RCC 7860 (cell line): ENCODE results near the gene PDAP1.
A peak's percentile ranks its signal among the peaks of the same experiment; 100 is the strongest.
"Not testable (repeated sequence)": the region's sequence is repeated elsewhere in the genome, so short reads cannot be mapped to it uniquely, and the experiment has no call there.

Experiments
- DNase-seq: peaks from one replicate; pipeline ENCODE4 v3.0.0-alpha.2; 2015; ENCODE audit warnings: low spot score
- FAIRE-seq: peaks from 2 replicates; lab custom pipeline; 2012; peaks lifted over from hg19 to GRCh38; lab: Jason Lieb, UNC

Gene PDAP1

DNA sequence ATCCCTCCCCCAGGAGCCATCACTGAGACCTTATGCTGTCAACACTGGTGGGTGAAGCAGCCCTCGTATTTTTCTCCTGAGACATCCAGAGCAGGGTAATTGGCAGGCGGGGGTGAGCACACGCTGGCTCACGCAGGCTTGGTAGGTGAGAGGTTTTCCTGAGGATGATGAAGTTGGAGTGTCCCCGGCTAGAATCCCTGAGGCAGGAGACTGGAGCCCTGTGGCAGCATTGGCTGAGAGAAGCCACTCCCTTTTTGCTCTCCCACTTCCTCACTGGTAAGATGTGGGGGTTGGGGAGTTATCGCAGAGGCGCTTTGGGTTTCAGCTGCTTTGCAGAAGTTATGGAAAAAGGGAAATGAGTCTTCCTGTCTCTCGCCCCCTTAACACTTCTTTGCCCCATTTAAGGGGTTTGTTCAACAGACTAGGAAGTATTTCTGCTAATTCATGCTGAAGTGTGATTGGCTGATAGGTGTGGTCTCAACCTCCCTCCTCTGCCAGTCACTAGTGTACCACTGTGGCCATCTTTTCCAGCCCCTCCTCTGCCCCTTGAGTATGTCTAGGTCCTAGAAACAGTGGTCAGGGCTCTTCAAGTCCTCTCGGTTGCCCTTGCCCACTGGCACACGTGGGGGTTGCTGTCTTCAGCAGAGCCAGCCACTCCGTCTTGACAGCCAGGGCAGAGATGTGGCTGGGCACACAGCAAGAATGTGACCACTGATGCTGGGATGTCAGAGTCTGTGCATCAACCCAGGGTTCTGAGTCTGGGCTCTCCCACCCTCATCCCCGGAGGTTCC is 28.2 kb downstream of the PDAP1 start:
- peak; percentile 61 for FAIRE-seq

DNA sequence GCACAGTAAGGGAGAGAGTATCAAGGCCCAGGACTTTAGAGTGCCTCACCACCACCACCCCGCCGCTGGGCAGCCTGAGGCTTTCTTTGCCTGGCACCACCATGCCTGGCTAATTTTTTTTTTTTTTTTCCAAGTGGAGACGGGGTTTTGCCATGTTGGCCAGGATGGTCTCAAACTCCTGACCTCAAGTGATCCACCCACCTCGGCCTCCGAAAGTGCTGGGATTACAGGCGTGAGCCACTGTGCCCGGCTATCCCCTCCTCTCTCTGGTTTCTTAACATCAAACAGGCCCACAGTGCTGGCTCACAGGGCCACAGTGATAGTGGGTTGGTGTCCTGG is 28.7 kb downstream of the PDAP1 start:
- DNase-seq, FAIRE-seq: not testable (repeated sequence)

More for the DNA sequence above, 28.2 kb downstream of the PDAP1 start:
- DNase-seq: peak; percentile 89

DNA sequence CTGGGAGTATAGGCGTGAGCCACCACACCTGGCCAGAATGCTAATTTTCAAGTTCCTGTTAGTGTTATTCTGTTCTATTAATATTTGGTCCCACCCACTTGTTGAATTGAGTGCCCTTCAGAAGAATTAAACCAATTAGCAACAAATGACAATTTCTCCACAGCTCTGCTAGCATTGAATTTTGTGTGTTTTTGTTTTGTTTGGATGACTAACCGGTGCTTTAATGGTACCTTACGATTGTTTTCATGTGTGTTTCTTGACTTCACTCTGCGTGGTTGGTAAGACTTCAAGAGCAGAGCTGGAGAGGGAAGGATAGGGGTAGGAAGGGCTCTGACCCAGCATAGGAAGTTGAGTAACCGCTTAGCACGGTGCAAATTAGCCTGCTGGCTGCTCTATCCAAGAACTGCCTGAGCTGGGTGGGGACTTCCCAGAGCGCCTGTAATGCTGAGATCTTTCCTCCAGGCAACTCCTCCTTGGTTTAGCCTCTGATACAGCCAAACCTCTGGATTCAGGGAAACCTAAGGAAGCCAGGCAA is 29.3 kb downstream of the PDAP1 start:
- FAIRE-seq: peak; percentile 75
- DNase-seq: peak; percentile 89

DNA sequence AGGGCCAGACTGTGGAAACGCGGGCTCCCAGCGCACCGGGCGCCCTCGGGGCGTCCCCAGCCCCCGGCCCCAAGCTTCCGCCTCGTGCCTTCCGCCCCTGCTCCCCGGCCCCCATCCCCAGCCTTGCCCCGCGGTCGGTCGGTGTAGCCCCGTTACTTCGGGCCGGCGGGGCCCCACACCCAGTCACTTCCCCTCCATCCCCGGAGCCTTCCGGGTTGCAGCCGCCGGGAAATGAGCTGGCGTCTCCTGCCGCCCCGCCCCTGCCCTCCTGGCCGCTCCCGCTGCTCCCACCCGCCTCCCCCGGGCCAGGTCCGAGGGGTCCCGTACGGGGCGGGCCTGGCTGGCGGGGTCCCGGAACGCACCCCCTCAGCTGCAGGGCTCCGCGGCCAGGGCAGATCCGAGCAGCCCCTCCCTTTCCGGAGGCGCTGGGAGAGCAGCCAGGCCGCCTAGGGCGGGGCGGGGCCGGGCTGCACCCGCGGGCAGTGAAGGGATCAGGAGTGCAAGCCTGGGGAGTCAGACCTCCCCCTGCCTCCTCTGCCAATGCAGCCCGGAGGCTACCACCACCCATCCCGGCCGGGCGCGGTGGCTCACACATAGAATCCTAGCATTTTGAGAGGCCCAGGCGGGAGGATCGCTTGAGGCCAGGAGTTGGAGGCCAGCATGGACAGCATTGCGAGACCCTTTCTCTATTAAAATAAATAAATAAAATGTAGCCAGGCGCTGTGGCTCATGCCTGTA is 33.2 kb downstream of the PDAP1 start:
- DNase-seq: peak; percentile 74
- no peak for FAIRE-seq

DNA sequence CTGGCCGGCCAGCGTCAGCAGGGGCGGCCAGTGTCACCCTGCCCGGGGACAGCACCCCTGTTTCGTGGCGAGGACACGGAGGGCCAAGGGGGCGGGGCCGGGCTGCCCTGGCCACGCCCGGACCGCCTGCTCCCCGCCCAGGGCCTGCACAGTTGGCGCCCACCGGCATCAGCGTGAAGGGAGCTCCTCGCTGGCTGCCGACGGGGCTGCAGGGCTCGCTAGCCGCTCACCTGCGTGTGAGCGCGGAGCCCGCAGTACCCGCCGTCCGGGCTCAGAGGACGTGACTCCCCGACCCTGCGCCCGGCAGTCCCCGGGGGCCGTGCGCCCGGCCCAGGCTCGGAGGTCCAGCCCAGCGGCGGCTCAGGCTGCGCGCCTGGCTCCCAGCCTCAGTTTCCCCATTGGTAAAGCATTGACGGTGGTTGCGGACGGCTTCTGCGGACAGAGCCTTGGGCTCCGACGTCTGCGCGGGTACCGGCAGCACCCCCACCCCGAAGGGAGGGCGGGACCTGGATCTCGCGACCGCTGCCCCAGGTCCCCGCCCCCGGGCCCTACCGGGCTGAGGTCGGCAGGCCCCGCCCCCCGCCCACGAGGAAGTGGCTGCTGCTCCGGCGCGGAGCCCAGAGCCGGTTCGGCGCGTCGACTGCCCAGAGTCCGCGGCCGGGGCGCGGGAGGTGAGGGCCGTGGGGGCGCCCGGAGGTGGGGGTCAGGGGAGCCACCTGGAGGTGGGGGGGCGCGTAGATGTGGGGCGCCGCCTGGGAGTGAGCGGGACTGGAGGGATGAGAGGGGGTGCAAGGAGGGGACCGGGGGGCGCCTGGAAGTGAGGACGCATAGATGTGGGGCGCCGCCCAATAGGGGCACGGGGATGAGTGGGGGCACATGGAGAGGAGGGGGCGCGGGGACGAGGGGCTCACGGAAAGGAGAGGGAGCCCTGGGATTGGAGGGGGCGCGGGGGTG is 34.0 kb downstream of the PDAP1 start, which contains the start of gene ARPC1B:
TSS of gene ARPC1B (plus strand) at position 620 of the 954 bp plus-strand sequence. CDS start 10,985 bp downstream, outside the sequence.
- DNase-seq: peak; percentile 71
- FAIRE-seq: no peak

DNA sequence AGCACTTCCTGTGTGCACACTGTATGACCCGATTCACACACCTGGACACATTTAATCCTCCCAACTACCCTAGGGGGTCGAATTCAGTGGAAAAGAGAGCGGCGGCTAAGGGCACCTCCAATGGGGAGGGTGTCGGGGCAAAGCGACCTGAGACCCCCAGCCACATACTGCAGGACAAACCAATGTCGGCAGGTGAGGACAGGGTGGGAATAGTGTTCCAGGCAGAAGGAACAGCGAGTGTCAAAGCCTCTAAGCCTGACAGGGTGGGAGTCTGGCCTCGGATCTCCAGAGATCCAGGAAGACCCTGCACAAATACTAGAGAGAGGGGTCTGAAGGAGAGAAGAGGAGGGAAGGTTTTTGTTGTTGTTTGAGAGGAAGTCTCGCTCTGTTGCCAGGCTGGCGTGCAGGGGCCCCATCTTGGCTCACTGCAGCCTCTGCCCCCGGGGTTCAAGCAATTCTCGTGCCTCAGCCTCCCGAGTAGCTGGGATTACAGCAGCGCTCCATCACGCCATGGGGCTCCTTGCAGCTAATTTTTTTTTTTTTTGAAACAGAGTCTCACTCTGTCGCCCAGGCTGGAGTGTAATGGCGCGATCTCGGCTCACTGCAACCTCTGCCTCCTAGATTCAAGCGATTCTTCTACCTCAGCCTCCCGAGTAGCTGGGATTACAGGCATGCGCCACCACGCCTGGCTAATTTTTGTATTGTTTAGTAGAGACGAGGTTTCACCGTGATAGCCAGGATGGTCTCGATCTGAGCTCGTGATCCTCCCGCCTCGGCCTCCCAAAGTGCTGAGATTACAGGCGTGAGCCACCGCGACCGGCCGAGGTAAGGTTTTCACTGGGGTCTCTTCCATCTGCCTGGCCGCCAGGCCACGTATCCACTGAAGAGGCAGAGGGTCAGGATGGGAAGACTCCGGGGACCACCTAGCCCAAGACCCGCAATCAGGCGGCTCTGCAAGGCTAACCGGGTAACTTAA is 35.0 kb downstream of the PDAP1 start:
- FAIRE-seq (no peak), DNase-seq (no peak)

DNA sequence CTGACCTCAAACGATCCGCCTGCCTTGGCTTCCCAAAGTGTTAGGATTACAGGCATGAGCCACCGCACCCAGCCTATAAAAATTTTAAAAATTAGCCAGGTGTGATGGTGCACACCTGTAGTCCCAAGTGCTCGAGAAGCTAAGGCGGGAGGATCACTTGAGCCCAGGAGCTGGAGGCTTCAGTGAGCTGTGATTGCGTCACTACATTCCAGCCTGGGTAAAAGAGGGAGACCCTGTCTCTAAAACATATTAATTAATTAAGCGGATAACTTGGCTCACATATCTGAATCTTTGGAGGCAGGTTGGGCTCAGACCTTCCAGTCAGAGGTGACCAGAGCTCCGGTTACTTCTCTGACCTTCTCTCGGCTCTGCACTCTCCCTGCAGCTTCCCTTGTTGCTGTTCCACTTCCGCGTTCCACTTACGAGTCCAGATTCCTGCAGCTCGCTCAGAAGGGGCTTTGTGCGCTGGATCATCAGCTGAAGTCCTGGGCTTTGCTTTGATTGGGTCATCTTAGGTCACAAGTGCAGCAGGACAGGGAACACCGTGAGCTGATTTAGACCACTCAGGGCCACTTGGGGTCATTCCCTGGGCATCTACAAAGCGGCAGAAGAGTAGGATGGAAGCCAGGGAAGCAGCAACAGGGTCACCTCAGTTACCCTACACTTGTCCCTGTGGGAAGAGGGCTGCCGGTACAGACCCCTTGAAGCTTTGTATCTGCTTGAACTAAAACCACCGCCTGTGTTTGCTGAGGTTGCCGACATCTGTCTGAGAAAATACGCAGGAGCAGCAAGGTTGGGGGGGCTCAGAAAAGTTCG is 35.9 kb downstream of the PDAP1 start:
- FAIRE-seq (no peak), DNase-seq (peak; percentile 69)

DNA sequence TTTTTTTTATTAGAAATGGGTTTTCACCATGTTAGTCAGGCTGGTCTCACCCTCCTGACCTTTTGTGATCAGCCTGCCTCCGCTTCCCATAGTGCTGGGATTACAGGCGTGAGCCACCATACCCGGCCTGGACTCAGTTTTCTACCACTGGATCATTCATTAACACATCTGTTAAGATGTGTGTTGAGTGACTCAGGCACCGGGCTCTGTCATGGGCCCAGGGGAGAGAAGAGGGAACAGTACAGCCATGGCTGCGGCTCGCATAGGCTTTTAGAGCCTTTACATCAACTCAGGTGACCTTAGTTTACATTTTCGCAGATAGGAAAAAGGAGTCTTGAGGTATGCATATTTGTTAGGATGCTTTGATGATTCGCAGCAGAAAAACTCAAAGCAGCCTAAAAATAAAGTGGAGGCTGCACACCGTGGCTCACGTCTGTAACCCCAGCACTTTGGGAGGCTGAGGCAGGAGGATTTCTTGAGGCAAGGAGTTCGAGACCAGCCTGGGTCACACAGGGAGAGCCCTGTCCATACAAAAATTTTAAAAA is 36.9 kb downstream of the PDAP1 start:
- peak; percentile 82 for FAIRE-seq
- peak; percentile 73 for DNase-seq

DNA sequence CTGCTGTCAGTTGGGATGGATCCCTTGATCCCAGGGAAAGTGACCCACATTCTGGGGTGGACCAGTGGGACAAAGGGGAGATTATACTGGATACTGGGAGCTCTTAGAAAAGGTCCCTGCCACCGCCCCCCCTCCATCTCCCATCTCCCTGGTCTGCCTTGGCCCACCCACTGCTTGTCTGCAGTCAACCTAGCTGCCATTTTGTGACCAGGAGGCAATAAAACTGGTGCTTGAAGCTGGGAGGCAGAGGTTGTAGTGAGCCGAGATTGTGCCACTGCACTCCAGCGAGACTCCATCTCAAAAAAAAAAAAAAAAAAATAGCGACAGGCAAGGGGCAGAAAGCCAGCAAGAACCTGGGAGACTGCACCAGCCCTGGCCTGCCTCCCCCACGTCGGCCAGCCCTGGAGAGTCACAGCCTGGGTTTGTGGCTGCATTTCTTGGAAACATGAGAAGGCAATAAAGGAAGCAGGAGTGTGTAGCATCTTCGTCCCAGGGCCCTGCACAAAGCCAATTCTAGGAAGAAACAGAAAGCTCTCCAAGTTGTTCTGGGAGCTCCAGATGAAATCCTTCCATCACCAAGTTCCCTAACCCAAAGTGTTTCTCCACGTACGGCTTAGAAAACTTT is 38.5 kb downstream of the PDAP1 start:
- no peak for DNase-seq
- FAIRE-seq: no peak

DNA sequence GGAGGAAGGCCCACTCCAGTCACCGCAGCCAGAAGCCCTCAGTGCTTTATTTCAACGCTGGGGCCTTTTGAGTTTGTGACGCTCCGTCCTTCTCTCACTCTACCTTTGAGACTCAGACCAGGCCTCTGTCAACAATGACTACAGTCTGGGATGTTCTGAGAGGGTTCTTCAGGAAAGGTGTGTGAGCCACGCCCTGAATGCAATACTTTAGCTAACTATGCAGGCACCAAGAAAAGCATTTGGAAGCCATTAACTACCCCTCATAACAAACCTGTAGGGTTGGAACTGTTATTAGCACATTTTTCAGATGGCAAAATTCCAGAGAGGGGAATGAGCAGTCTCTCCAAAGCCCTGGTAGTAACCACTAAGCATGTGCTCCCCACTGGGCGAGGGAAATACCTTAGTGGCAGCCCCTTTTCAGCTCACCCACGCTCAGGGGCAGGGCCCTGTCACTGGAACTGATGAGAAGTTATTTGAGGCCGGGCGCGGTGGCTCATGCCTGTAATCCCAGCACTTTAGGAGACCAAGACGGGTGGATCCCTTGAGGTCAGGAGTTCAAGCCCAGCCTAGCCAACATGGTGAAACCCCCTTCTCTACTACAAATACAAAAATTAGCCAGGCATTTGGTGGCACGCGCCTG is 39.5 kb downstream of the PDAP1 start:
- FAIRE-seq: no peak

DNA sequence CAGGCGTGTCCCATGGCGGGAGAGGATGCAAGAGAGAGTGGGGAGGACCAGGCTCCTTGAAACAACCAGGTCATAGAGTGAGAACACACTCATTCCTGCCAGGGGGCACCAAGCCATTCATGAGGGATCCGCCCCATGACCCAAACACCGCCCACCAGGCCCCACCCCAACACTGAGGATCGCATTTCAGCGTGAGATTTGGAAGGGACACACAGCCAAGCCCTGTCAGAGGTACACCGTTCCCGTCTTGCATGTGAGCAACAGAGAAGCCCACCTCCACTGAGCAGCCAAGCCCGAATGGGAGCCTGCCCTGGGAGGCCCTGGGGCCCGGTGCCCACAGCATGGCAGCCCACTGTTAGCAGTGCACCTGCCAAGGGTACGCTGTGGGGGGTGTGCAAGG is 41.8 kb downstream of the PDAP1 start:
- DNase-seq (no peak), FAIRE-seq (no peak)

More for the DNA sequence above, 39.5 kb downstream of the PDAP1 start:
- no peak for DNase-seq

DNA sequence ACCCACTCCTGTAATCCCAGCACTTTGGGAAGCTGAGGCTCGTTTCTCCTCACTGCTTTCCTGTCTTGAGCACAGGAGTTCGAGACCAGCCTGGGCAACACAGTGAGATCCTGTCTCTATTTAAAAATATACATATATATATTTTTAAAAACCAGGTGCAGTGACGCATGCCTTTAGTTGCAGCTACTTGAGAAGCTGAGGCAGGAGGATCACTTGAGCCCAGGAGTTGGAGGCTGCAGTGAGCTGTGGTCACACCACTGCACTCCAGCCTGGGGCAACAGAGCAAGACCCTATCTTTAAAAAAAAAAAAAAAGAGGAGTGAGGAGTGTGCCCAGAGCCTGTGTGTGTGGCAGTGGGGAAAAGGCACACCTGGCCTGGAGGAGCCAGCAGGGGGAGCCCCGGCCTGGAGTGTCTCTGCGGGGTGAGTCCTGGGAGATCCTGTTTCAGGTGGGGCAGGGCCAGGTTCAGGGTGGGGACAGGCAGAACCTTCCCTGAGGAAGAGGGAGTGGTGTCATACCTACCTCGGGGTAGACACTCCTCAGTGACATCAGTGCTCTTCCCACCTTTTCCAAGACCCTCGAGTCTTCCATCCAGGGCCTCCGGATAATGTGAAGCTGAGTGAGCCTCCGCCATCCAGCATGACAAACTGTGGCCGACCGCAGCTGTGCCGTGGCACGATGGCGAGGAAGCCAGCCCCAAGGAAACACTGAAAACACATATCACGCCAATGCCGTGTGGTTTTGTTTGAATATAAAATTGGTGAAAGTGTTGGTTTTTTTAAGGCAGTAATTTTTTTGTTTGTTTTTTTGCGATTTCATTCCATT is 42.9 kb downstream of the PDAP1 start:
- DNase-seq (no peak), FAIRE-seq (no peak)

DNA sequence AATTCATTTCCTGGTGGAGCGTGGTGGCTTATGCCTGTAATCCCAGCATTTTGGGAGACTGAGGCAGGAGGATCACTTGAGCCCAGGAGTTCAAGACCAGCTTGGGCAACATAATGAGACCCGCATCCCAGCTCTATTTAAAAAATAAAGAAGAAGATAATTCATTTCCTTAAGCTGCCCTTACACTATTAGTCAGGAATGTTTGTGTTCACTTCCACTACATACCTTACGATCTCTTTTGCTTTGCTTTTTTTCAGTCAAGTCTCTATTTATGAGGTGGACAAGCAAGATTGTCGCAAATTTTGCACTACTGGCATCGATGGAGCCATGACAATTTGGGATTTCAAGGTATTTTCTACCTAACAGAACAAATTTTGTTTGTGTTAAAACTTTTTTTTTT is 45.1 kb downstream of the PDAP1 start:
- FAIRE-seq (no peak), DNase-seq (no peak)

DNA sequence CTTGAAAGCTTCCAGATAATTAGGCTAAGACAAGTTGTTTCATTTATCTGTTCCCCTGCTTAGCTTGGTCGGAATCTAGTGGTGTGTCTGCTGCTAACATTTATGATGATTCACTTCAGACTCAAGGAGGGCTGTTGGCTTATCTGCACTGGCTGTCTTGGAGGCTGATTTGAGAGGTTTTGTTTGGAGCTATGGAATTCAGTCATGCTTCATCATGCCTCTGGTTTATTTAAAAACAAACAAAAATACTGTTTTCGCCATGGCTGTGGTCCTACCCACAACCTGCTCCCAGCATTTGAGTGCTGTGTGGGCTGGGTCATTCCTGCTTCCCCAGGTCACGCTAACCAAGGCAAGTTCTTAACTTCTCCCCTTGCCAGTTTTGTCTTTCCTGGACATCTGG is 45.6 kb downstream of the PDAP1 start:
- DNase-seq: no peak
- no peak for FAIRE-seq

DNA sequence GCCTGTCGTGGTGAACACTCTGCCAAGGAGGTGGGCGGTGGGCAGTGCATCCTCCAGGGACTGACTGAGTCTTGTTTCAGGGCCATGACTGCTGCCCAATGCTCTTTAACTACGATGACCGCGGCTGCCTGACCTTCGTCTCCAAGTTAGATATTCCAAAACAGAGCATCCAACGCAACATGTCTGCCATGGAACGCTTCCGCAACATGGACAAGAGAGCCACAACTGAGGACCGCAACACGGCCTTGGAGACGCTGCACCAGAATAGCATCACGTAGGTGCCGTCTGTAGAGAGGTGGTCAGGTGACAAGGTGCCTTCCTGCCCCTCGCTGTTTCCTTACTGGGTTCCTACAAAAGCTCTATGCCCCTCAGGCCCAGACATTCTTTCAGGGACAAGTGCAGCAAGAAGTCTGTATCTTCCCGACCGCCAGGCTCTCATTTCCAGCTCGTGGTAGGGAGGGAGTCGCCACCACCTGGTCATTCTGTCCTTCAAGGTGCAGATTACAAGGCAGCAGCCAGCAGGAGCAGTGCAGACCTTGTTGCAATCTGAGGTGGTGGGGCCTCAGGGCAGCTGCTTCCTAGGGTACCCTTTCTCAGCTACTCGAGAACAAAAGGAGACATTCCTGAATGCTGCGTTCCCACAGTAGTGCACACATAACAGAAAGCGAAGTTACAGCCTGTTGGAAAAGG is 48.8 kb downstream of the PDAP1 start:
- FAIRE-seq: no peak
- no peak for DNase-seq

DNA sequence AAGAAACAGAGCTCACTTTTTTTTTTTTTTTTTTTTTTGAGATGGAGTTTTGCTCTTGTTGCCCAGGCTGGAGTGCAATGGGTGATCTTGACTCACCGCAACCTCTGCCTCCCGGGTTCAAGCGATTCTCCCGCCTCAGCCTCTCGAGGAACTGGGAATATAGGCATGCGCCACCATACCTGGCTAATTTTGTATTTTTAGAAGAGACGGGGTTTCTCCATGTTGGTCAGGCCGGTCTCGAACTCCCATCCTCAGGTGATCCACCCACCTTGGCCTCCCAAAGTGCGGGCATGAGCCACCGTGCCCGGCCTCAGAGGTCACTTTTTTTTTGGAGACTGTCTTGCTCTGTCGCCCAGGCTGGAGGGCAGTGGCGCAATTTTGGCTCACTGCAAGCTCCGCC is 49.9 kb downstream of the PDAP1 start:
- not testable (repeated sequence) for FAIRE-seq, DNase-seq
